HG03095 (cell line): ENCODE data around the gene MEGF9.

Source experiments
- ATAC-seq: cut with Tn5 transposase; IDR thresholded peaks from one replicate; pipeline ENCODE4 v1.9.1; 2021; ENCODE audit warnings: moderate library complexity; ENCODE audit not compliant: unreplicated experiment

MEGF9 gene

GRCh38 chr9:120733190-120733589 lies 18.9 kb upstream of the MEGF9 start:
- ATAC-seq: no peak

- ATAC-seq: no peak
Observed at GRCh38 chr9:120730654-120731514, 16.6 kb upstream of the MEGF9 start.

- no peak for ATAC-seq
Observed at GRCh38 chr9:120729791-120730241, 15.5 kb upstream of the MEGF9 start.

- no peak for ATAC-seq
Observed at GRCh38 chr9:120726484-120726883, 12.2 kb upstream of the MEGF9 start.

- no peak for ATAC-seq
Observed at GRCh38 chr9:120725907-120726306, 11.6 kb upstream of the MEGF9 start.

GRCh38 chr9:120724757-120725400 lies 10.6 kb upstream of the MEGF9 start:
- no peak for ATAC-seq

GRCh38 chr9:120723565-120723964 lies 9.3 kb upstream of the MEGF9 start:
- no peak for ATAC-seq

GRCh38 chr9:120720404-120720803 lies 6.1 kb upstream of the MEGF9 start:
- ATAC-seq: no peak

GRCh38 chr9:120718316-120718715 lies 4.0 kb upstream of the MEGF9 start:
- no peak for ATAC-seq

GRCh38 chr9:120717176-120717575 lies 2.9 kb upstream of the MEGF9 start:
- no peak for ATAC-seq

GRCh38 chr9:120716483-120716882 lies 2.2 kb upstream of the MEGF9 start:
- ATAC-seq: no peak

GRCh38 chr9:120715389-120715924 lies 1.2 kb upstream of the MEGF9 start:
- no peak for ATAC-seq

- ATAC-seq: no peak
Observed at GRCh38 chr9:120714846-120715388, 647 bp upstream of the MEGF9 start.

GRCh38 chr9:120713257-120714087 lies 798 bp downstream of the MEGF9 start:
- no peak for ATAC-seq

- ATAC-seq: no peak
Observed at GRCh38 chr9:120712539-120713031, 1.7 kb downstream of the MEGF9 start.

- no peak for ATAC-seq
Observed at GRCh38 chr9:120711841-120712538, 2.3 kb downstream of the MEGF9 start.

- ATAC-seq: no peak
Observed at GRCh38 chr9:120711354-120711753, 2.9 kb downstream of the MEGF9 start.

- no peak for ATAC-seq
Observed at GRCh38 chr9:120710110-120710981, 3.9 kb downstream of the MEGF9 start.
